ENCODE results near the gene C5orf15. TPM values are rescaled to one million over a fixed set of nuclear protein-coding genes. Genes with fewer than 3 reads are reported as not detected.

The C5orf15 gene
- total RNA-seq, 1 experiment from 2014 or later: 63.2 TPM

DNA sequence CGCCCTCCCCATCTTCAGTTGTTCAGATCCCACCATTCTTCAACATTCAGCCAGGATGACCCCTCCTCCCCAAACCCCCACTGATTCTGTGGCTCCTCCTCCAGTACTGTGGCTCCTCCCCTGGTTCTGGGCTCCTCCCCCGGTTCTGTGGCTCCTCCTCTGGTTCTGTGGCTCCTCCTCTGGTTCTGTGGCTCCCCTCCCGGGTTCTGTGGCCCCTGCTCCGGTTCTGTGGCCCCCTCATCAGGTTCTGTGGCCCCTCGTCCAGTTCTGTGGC, 32.8 kb downstream of the C5orf15 start:
- in situ Hi-C loops (cut with HindIII; ENCODE audit: low pct_unique_long_range_greater_than_20kb, low sequenced_read_pairs) (no loop called here), intact Hi-C loops (cut with micrococcal nuclease; ENCODE audit: unreplicated experiment) (no loop called here)
- CTCF ChIA-PET: no interaction called here
- POLR2A ChIA-PET: no interaction called here
- no peak overlapping the region for H3K4me3 ChIP-seq (ENCODE audit: low read depth in 2 of 2, low read length in 2 of 2)
- no peaks in the 10 kb centered on the region for H3K27me3 ChIP-seq (ENCODE audit: control insufficient read depth, insufficient read depth, low read length)
- TF ChIP-seq CTCF (IDR thresholded peaks at IDR 0.05) (no peak), REST (IDR thresholded peaks at IDR 0.05; ENCODE audit: insufficient read depth in 1 of 2, low read depth in 2 of 2, low read length in 1 of 2) (no peak), SIN3A (IDR thresholded peaks at IDR 0.05; ENCODE audit: borderline replicate concordance, insufficient read depth, low read depth, low read length) (no peak)
- no peak for DNase-seq (ENCODE audit: low read depth, low spot score)
- no peak for ATAC-seq
- H3K9me3 ChIP-seq (ENCODE audit: control insufficient read depth, insufficient read depth, low read depth, low read length): no peaks in the 10 kb centered on the region
- peaks cover 4% of the 10 kb centered on the region; the same call in 1 of the 2 replicates for H3K4me1 ChIP-seq (ENCODE audit: control insufficient read depth, insufficient read depth, low read length)
- BruUV-seq (replicated peaks): no TSS peak
- no peaks in the 10 kb centered on the region for H3K36me3 ChIP-seq (ENCODE audit: control insufficient read depth, insufficient read depth, low read length)
- H3K27ac ChIP-seq (ENCODE audit: low read length): no peak overlapping the region

DNA sequence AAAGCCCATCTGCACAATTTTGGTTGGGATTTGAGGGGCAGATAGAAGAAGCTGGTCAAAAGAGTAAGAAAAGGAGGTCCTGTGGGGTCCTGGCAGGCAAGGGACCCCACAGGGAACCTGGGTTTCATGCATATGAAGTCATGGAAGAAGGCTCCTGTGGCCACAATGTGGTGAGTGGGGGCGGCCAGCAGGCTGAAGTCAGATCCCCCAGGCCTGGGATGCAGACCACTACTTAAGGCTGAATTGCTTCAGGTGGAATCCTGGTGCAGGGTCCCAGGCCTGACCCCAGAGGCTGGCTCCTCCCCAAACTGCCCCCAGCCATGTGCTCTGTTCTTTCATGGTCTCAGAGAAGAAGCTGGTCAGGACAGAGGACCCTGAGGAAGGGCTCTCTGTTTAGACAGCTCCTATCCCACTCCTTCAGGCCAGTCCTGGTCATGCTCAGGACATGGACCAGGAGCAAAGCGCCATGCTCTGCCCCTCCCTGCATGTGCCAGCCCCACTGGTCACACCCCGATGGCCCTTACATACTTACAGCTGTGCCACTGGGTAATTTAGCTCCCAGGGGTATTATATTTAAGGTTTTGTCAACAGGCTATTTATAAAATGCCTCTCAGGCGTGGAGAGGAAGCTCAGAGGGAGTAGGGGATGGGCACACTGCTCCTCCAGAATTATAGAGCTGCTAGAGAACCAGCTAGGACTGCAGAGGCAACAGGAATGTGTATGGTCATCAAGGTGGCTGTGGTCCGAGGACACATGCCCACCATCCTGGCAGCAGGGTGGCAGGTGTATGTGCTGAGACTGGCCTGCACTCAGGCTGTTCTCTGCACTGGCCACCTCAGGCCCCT, 33.4 kb downstream of the C5orf15 start:
- Histone ChIP-seq H3K27ac (ENCODE audit: low read length) (no peak overlapping the region), H3K36me3 (ENCODE audit: control insufficient read depth, insufficient read depth, low read length) (no peaks in the 10 kb centered on the region), H3K9me3 (ENCODE audit: control insufficient read depth, insufficient read depth, low read depth, low read length) (no peaks in the 10 kb centered on the region), H3K27me3 (ENCODE audit: control insufficient read depth, insufficient read depth, low read length) (no peaks in the 10 kb centered on the region), H3K4me1 (ENCODE audit: control insufficient read depth, insufficient read depth, low read length) (peaks cover 4% of the 10 kb centered on the region; the same call in 1 of the 2 replicates), H3K4me3 (ENCODE audit: low read depth in 2 of 2, low read length in 2 of 2) (no peak overlapping the region)
- ChIA-PET POLR2A (no interaction called here), CTCF (interaction anchor here (0.6 kb wide), 1 partner anchor 823 kb away, joined by 4 read pairs; no protein-coding TSS in a partner anchor)
- no TSS peak for BruUV-seq (replicated peaks)
- TF ChIP-seq POLR2AphosphoS5 (IDR thresholded peaks at IDR 0.05; ENCODE audit: low read depth, low read length): no peak
- TF ChIP-seq SIN3A (IDR thresholded peaks at IDR 0.05; ENCODE audit: borderline replicate concordance, insufficient read depth, low read depth, low read length): no peak
- in situ Hi-C loops (cut with HindIII; ENCODE audit: low pct_unique_long_range_greater_than_20kb, low sequenced_read_pairs): no loop called here
- DNase-seq (ENCODE audit: low read depth, low spot score): no peak
- ATAC-seq: peak; percentile 44; the same call in 1 of the 2 replicates
- intact Hi-C loops (cut with micrococcal nuclease; ENCODE audit: unreplicated experiment): no loop called here

DNA sequence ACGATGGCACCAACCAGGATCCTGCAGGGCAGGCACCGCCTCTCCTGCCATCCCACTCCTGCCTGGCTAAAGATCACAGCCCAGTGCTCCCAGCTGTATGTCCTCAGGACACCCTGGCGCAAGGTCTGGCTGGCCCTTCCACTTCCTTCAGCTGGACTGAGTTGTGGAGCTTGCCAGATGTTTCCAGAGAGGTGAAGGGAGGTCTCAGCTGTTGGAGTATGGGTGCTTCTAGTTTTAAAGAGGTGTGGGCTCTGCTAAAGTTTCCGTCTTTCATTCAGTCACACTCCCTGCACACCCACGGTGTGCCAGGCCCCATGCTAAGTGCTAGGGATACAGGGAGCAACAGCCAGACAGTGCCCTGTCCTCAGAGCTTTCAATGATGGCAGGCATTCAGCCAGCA, 34.1 kb downstream of the C5orf15 start:
- Histone ChIP-seq H3K27ac (ENCODE audit: low read length) (no peak overlapping the region), H3K4me1 (ENCODE audit: control insufficient read depth, insufficient read depth, low read length) (peaks cover 4% of the 10 kb centered on the region; the same call in 1 of the 2 replicates), H3K4me3 (ENCODE audit: low read depth in 2 of 2, low read length in 2 of 2) (no peak overlapping the region), H3K9me3 (ENCODE audit: control insufficient read depth, insufficient read depth, low read depth, low read length) (no peaks in the 10 kb centered on the region), H3K27me3 (ENCODE audit: control insufficient read depth, insufficient read depth, low read length) (no peaks in the 10 kb centered on the region), H3K36me3 (ENCODE audit: control insufficient read depth, insufficient read depth, low read length) (no peaks in the 10 kb centered on the region)
- intact Hi-C loops (cut with micrococcal nuclease; ENCODE audit: unreplicated experiment): no loop called here
- ATAC-seq: 0 out of 2 replicates have a peak, but pooled peaks have one; percentile 15
- in situ Hi-C loops (cut with HindIII; ENCODE audit: low pct_unique_long_range_greater_than_20kb, low sequenced_read_pairs): no loop called here
- DNase-seq (ENCODE audit: low read depth, low spot score): no peak
- CTCF ChIA-PET: no interaction called here
- BruUV-seq (replicated peaks): no TSS peak
- TF ChIP-seq TCF7L2 (IDR thresholded peaks at IDR 0.05; ENCODE audit: low read depth, low read length) (no peak), REST (IDR thresholded peaks at IDR 0.05; ENCODE audit: insufficient read depth in 1 of 2, low read depth in 2 of 2, low read length in 1 of 2) (no peak), CTCF (IDR thresholded peaks at IDR 0.05) (no peak), SIN3A (IDR thresholded peaks at IDR 0.05; ENCODE audit: borderline replicate concordance, insufficient read depth, low read depth, low read length) (no peak), POLR2AphosphoS5 (IDR thresholded peaks at IDR 0.05; ENCODE audit: low read depth, low read length) (no peak)
- POLR2A ChIA-PET: no interaction called here
